ENCODE data around the gene NFIX.

The NFIX gene

GRCh38 chr19:13078381-13078780 lies 83.1 kb downstream of the NFIX start:
- ChIA-PET CTCF (interaction anchor here (1.0 to 5.0 kb wide), 9 partner anchors 10 to 67 kb away, joined by 3 to 29 read pairs (median 7); no protein-coding TSS in a partner anchor), POLR2A (interaction anchor here (1.4 to 1.7 kb wide), 2 partner anchors 13 to 17 kb away, joined by 3 to 5 read pairs; no protein-coding TSS in a partner anchor)
- H3K4me3 ChIP-seq (ENCODE audit: control insufficient read depth in 1 of 7, extremely low read depth in 1 of 7, insufficient read depth in 4 of 7, low read depth in 2 of 7, low read length in 6 of 7) = no peak overlapping the region
- DNase-seq = no peak
- no peaks in the 10 kb centered on the region for H3K27me3 ChIP-seq (replicated peaks in 2 of 5; ENCODE audit: control insufficient read depth in 4 of 5, insufficient read depth in 5 of 5, low read length in 4 of 5)
- peak overlapping the region in 1 of 2 experiments; percentile 71 for H3K27ac ChIP-seq (ENCODE audit: insufficient read depth in 1 of 2, low read depth in 1 of 2, low read length in 2 of 2, poor library complexity in 1 of 2, severe bottlenecking in 2 of 2)
- peaks cover 0 to 18% (median 3%) of the 10 kb centered on the region in 4 experiments for H3K36me3 ChIP-seq (ENCODE audit: control insufficient read depth in 4 of 4, insufficient read depth in 4 of 4, low read length in 3 of 4)
- 86% methylated on average over 6 of the region's 10 CpGs for WGBS (ENCODE audit: insufficient coverage)
- H3K4me1 ChIP-seq (ENCODE audit: control extremely low read depth in 1 of 4, control insufficient read depth in 4 of 4, insufficient read depth in 4 of 4, low read length in 3 of 4) = peaks cover 0 to 62% (median 53%) of the 10 kb centered on the region in 4 experiments
- no peaks in the 10 kb centered on the region for H3K9me3 ChIP-seq (ENCODE audit: control extremely low read depth in 1 of 5, control insufficient read depth in 4 of 5, insufficient read depth in 2 of 5, low read depth in 1 of 5, low read length in 4 of 5)

GRCh38 chr19:13078897-13079541 lies 83.7 kb downstream of the NFIX start:
- ChIA-PET CTCF (interaction anchor here (0.8 to 5.0 kb wide), 12 partner anchors 9 to 102 kb away, joined by 3 to 29 read pairs (median 5); no protein-coding TSS in a partner anchor), POLR2A (interaction anchor here (1.4 to 1.7 kb wide), 2 partner anchors 12 to 18 kb away, joined by 3 to 5 read pairs; no protein-coding TSS in a partner anchor)
- Histone ChIP-seq H3K27ac (ENCODE audit: insufficient read depth in 1 of 2, low read depth in 1 of 2, low read length in 2 of 2, poor library complexity in 1 of 2, severe bottlenecking in 2 of 2) (peak overlapping the region; percentile 8 to 71), H3K4me1 (ENCODE audit: control extremely low read depth in 1 of 4, control insufficient read depth in 4 of 4, insufficient read depth in 4 of 4, low read length in 3 of 4) (peaks cover 0 to 62% (median 53%) of the 10 kb centered on the region in 4 experiments), H3K9me3 (ENCODE audit: control extremely low read depth in 1 of 5, control insufficient read depth in 4 of 5, insufficient read depth in 2 of 5, low read depth in 1 of 5, low read length in 4 of 5) (no peaks in the 10 kb centered on the region), H3K36me3 (ENCODE audit: control insufficient read depth in 4 of 4, insufficient read depth in 4 of 4, low read length in 3 of 4) (peaks cover 0 to 12% (median 4%) of the 10 kb centered on the region in 4 experiments), H3K4me3 (ENCODE audit: control insufficient read depth in 1 of 7, extremely low read depth in 1 of 7, insufficient read depth in 4 of 7, low read depth in 2 of 7, low read length in 6 of 7) (peak overlapping the region in 4 of 7 experiments; percentile 13 to 40 (median 34)), H3K27me3 (replicated peaks in 2 of 5; ENCODE audit: control insufficient read depth in 4 of 5, insufficient read depth in 5 of 5, low read length in 4 of 5) (no peaks in the 10 kb centered on the region)
- DNase-seq = peak in 1 of 3 donors; percentile 26
- WGBS (ENCODE audit: insufficient coverage) = 38% methylated on average over 9 of the region's 12 CpGs

- ChIA-PET POLR2A (interaction anchor here (1.4 to 1.7 kb wide), 2 partner anchors 12 to 18 kb away, joined by 3 to 5 read pairs; no protein-coding TSS in a partner anchor), CTCF (interaction anchor here (0.8 to 5.0 kb wide), 14 partner anchors 10 to 114 kb away, joined by 3 to 29 read pairs (median 4); no protein-coding TSS in a partner anchor)
- peaks cover 0 to 11% (median 5%) of the 10 kb centered on the region in 4 experiments for H3K36me3 ChIP-seq (ENCODE audit: control insufficient read depth in 4 of 4, insufficient read depth in 4 of 4, low read length in 3 of 4)
Observed at GRCh38 chr19:13079542-13079986, 84.3 kb downstream of the NFIX start.

GRCh38 chr19:13082192-13083007 lies 87.1 kb downstream of the NFIX start:
- DNase-seq = peak in 2 of 3 donors; percentile 41 to 42
- 82% methylated on average over 14 of the region's 14 CpGs for WGBS (ENCODE audit: insufficient coverage)

More at GRCh38 chr19:13079542-13079986, 84.3 kb downstream of the NFIX start:
- H3K4me1 ChIP-seq (ENCODE audit: control extremely low read depth in 1 of 4, control insufficient read depth in 4 of 4, insufficient read depth in 4 of 4, low read length in 3 of 4) = peaks cover 0 to 64% (median 53%) of the 10 kb centered on the region in 4 experiments
- peak overlapping the region in 4 of 7 experiments; percentile 0 to 40 (median 34) for H3K4me3 ChIP-seq (ENCODE audit: control insufficient read depth in 1 of 7, extremely low read depth in 1 of 7, insufficient read depth in 4 of 7, low read depth in 2 of 7, low read length in 6 of 7)
- peak overlapping the region; percentile 8 to 71 for H3K27ac ChIP-seq (ENCODE audit: insufficient read depth in 1 of 2, low read depth in 1 of 2, low read length in 2 of 2, poor library complexity in 1 of 2, severe bottlenecking in 2 of 2)
- no peaks in the 10 kb centered on the region for H3K9me3 ChIP-seq (ENCODE audit: control extremely low read depth in 1 of 5, control insufficient read depth in 4 of 5, insufficient read depth in 2 of 5, low read depth in 1 of 5, low read length in 4 of 5)
- no peaks in the 10 kb centered on the region for H3K27me3 ChIP-seq (replicated peaks in 2 of 5; ENCODE audit: control insufficient read depth in 4 of 5, insufficient read depth in 5 of 5, low read length in 4 of 5)
- DNase-seq = peak in 2 of 3 donors; percentile 69 to 78
- 21% methylated on average over 16 of the region's 16 CpGs for WGBS (ENCODE audit: insufficient coverage)

GRCh38 chr19:13083008-13083404 lies 87.7 kb downstream of the NFIX start:
- H3K9me3 ChIP-seq (ENCODE audit: control extremely low read depth in 1 of 5, control insufficient read depth in 4 of 5, insufficient read depth in 2 of 5, low read depth in 1 of 5, low read length in 4 of 5) = no peaks in the 10 kb centered on the region
- no peak for DNase-seq
- H3K4me3 ChIP-seq (ENCODE audit: control insufficient read depth in 1 of 7, extremely low read depth in 1 of 7, insufficient read depth in 4 of 7, low read depth in 2 of 7, low read length in 6 of 7) = no peak overlapping the region
- CTCF ChIA-PET = interaction anchor here (0.7 to 7.1 kb wide), 15 partner anchors 12 to 118 kb away, joined by 3 to 72 read pairs (median 6); no protein-coding TSS in a partner anchor
- WGBS (ENCODE audit: insufficient coverage) = 98% methylated on average over 5 of the region's 7 CpGs
- peaks cover 0 to 9% (median 3%) of the 10 kb centered on the region in 4 experiments for H3K36me3 ChIP-seq (ENCODE audit: control insufficient read depth in 4 of 4, insufficient read depth in 4 of 4, low read length in 3 of 4)
- peaks cover 0 to 56% (median 45%) of the 10 kb centered on the region in 4 experiments for H3K4me1 ChIP-seq (ENCODE audit: control extremely low read depth in 1 of 4, control insufficient read depth in 4 of 4, insufficient read depth in 4 of 4, low read length in 3 of 4)
- no peak overlapping the region for H3K27ac ChIP-seq (ENCODE audit: insufficient read depth in 1 of 2, low read depth in 1 of 2, low read length in 2 of 2, poor library complexity in 1 of 2, severe bottlenecking in 2 of 2)
- POLR2A ChIA-PET = interaction anchor here (0.5 kb wide), 1 partner anchor 114 kb away, joined by 3 read pairs; no protein-coding TSS in a partner anchor
- H3K27me3 ChIP-seq (replicated peaks in 2 of 5; ENCODE audit: control insufficient read depth in 4 of 5, insufficient read depth in 5 of 5, low read length in 4 of 5) = no peaks in the 10 kb centered on the region

More at GRCh38 chr19:13082192-13083007, 87.1 kb downstream of the NFIX start:
- no peaks in the 10 kb centered on the region for H3K9me3 ChIP-seq (ENCODE audit: control extremely low read depth in 1 of 5, control insufficient read depth in 4 of 5, insufficient read depth in 2 of 5, low read depth in 1 of 5, low read length in 4 of 5)
- POLR2A ChIA-PET = interaction anchor here (0.6 kb wide), 1 partner anchor 385 kb away, joined by 3 read pairs; no protein-coding TSS in a partner anchor
- no peak overlapping the region for H3K27ac ChIP-seq (ENCODE audit: insufficient read depth in 1 of 2, low read depth in 1 of 2, low read length in 2 of 2, poor library complexity in 1 of 2, severe bottlenecking in 2 of 2)
- CTCF ChIA-PET = interaction anchor here (0.7 to 7.1 kb wide), 12 partner anchors 12 to 111 kb away, joined by 3 to 72 read pairs (median 6); no protein-coding TSS in a partner anchor
- peaks cover 0 to 62% (median 51%) of the 10 kb centered on the region in 4 experiments for H3K4me1 ChIP-seq (ENCODE audit: control extremely low read depth in 1 of 4, control insufficient read depth in 4 of 4, insufficient read depth in 4 of 4, low read length in 3 of 4)
- no peaks in the 10 kb centered on the region for H3K27me3 ChIP-seq (replicated peaks in 2 of 5; ENCODE audit: control insufficient read depth in 4 of 5, insufficient read depth in 5 of 5, low read length in 4 of 5)
- H3K4me3 ChIP-seq (ENCODE audit: control insufficient read depth in 1 of 7, extremely low read depth in 1 of 7, insufficient read depth in 4 of 7, low read depth in 2 of 7, low read length in 6 of 7) = no peak overlapping the region
- peaks cover 0 to 8% (median 3%) of the 10 kb centered on the region in 4 experiments for H3K36me3 ChIP-seq (ENCODE audit: control insufficient read depth in 4 of 4, insufficient read depth in 4 of 4, low read length in 3 of 4)

- H3K36me3 ChIP-seq (ENCODE audit: control insufficient read depth in 4 of 4, insufficient read depth in 4 of 4, low read length in 3 of 4) = peaks cover 0 to 9% (median 3%) of the 10 kb centered on the region in 4 experiments
- ChIA-PET CTCF (interaction anchor here (0.9 to 7.1 kb wide), 13 partner anchors 11 to 118 kb away, joined by 3 to 72 read pairs (median 6); no protein-coding TSS in a partner anchor), POLR2A (interaction anchor here (0.5 kb wide), 1 partner anchor 115 kb away, joined by 3 read pairs; no protein-coding TSS in a partner anchor)
- H3K27ac ChIP-seq (ENCODE audit: insufficient read depth in 1 of 2, low read depth in 1 of 2, low read length in 2 of 2, poor library complexity in 1 of 2, severe bottlenecking in 2 of 2) = no peak overlapping the region
- no peak overlapping the region for H3K4me3 ChIP-seq (ENCODE audit: control insufficient read depth in 1 of 7, extremely low read depth in 1 of 7, insufficient read depth in 4 of 7, low read depth in 2 of 7, low read length in 6 of 7)
- H3K4me1 ChIP-seq (ENCODE audit: control extremely low read depth in 1 of 4, control insufficient read depth in 4 of 4, insufficient read depth in 4 of 4, low read length in 3 of 4) = peaks cover 0 to 53% (median 40%) of the 10 kb centered on the region in 4 experiments
- no peaks in the 10 kb centered on the region for H3K27me3 ChIP-seq (replicated peaks in 2 of 5; ENCODE audit: control insufficient read depth in 4 of 5, insufficient read depth in 5 of 5, low read length in 4 of 5)
- no peaks in the 10 kb centered on the region for H3K9me3 ChIP-seq (ENCODE audit: control extremely low read depth in 1 of 5, control insufficient read depth in 4 of 5, insufficient read depth in 2 of 5, low read depth in 1 of 5, low read length in 4 of 5)
- 100% methylated on average over 7 of the region's 9 CpGs for WGBS (ENCODE audit: insufficient coverage)
- no peak for DNase-seq
Observed at GRCh38 chr19:13083627-13084026, 88.4 kb downstream of the NFIX start.

Measured in common myeloid progenitor, CD34-positive (primary cell).